SK-N-SH (cell line): ENCODE results near the gene DNASE1L2. TPM values are rescaled to one million over a fixed set of nuclear protein-coding genes. Genes with fewer than 3 reads are reported as not detected.

Experiments
- CTCF ChIA-PET: fragments of 300-600, 350-600 bp; formaldehyde crosslinking; extraction: SDS; loops from one replicate; lab custom pipeline; 2021; lab: Yijun Ruan, JAX
- POLR2A ChIA-PET: fragments of 350-600 bp; sonication (Branson Sonifier 250); formaldehyde crosslinking; extraction: SDS; loops from one replicate; lab custom pipeline; 2020; ENCODE audit warnings: antibody characterized with exemption, inconsistent platforms; lab: Yijun Ruan, JAX
- DNase-seq: peaks from one replicate; pipeline ENCODE4 v3.0.0; 2012
- H2AFZ ChIP-seq: fragments of 200-600 bp; sonication (generic); 2 replicates; pipeline ENCODE4 v1.8.1; 2016; ENCODE audit warnings: antibody characterized with exemption, mild to moderate bottlenecking, low read depth
- H3F3A ChIP-seq: fragments of 200-600 bp; sonication (generic); replicated peaks from 2 replicates; pipeline ENCODE3; 2016; ENCODE audit warnings: antibody characterized with exemption, mild to moderate bottlenecking; ENCODE audit not compliant: insufficient read depth
- H3K27ac ChIP-seq, 2 experiments: fragments of 200-500 bp in 1 of 2; fragments of 200-600 bp in 1 of 2; sonication (Bioruptor generic) in 1 of 2; sonication (generic), shearing (Covaris generic) in 1 of 2; 2 replicates each; pipeline versions ENCODE4 v1.5.1 to v1.6.1; 2014 to 2016; ENCODE audit warnings: low read depth in 2 of 2, inconsistent platforms in 1 of 2, low read length in 1 of 2, mild to moderate bottlenecking in 1 of 2, mixed read lengths in 1 of 2
- H3K27me3 ChIP-seq: fragments of 200-600 bp; sonication (generic), shearing (Covaris generic); 2 replicates; pipeline ENCODE4 v1.6.1; 2016; ENCODE audit warnings: mixed run types; ENCODE audit not compliant: insufficient read depth
- H3K36me3 ChIP-seq, 2 experiments: fragments of 200-500 bp in 1 of 2; fragments of 200-600 bp in 1 of 2; sonication (Bioruptor generic) in 1 of 2; sonication (generic) in 1 of 2; replicated peaks in 1 of 2; 2 replicates each; pipeline versions ENCODE3 to v1.5.1; 2014 to 2016; ENCODE audit warnings: low read length in 1 of 2, mild to moderate bottlenecking in 1 of 2; ENCODE audit not compliant: insufficient read depth in 2 of 2, control insufficient read depth in 1 of 2
- H3K4me1 ChIP-seq, 2 experiments: fragments of 200-500 bp in 1 of 2; fragments of 200-600 bp in 1 of 2; sonication (Bioruptor generic) in 1 of 2; sonication (generic), shearing (Covaris generic) in 1 of 2; 2 replicates each; pipeline versions ENCODE4 v1.5.1 to v1.6.1; 2014 to 2016; ENCODE audit warnings: low read depth in 1 of 2, low read length in 1 of 2, mixed run types in 1 of 2; ENCODE audit not compliant: insufficient read depth in 2 of 2, control insufficient read depth in 1 of 2
- H3K4me2 ChIP-seq: fragments of 200-600 bp; sonication (generic), shearing (Covaris generic); 2 replicates; pipeline ENCODE4 v1.6.1; 2017; ENCODE audit warnings: mixed run types
- H3K4me3 ChIP-seq, 2 experiments: fragments of 200-500 bp in 1 of 2; fragments of 200-600 bp in 1 of 2; sonication (Bioruptor generic) in 1 of 2; sonication (generic), shearing (Covaris generic) in 1 of 2; 2 replicates each; pipeline versions ENCODE4 v1.5.1 to v1.8.1; 2014 to 2016; ENCODE audit warnings: low read depth in 2 of 2, inconsistent platforms in 1 of 2, low read length in 1 of 2, mild to moderate bottlenecking in 1 of 2, mixed read lengths in 1 of 2, moderate library complexity in 1 of 2
- H3K79me2 ChIP-seq: fragments of 200-600 bp; sonication (generic); 2 replicates; pipeline ENCODE4 v1.8.1; 2017; ENCODE audit warnings: mild to moderate bottlenecking; ENCODE audit not compliant: insufficient read depth
- H3K9ac ChIP-seq: fragments of 200-600 bp; sonication (generic); 2 replicates; pipeline ENCODE4 v1.6.1; 2017; ENCODE audit warnings: mixed run types
- H3K9me2 ChIP-seq: fragments of 200-600 bp; sonication (generic); 2 replicates; pipeline ENCODE4 v1.6.1; 2017; ENCODE audit warnings: mixed run types
- H3K9me3 ChIP-seq: fragments of 200-600 bp; sonication (generic); 2 replicates; pipeline ENCODE4 v1.6.1; 2017; ENCODE audit warnings: mixed run types, mild to moderate bottlenecking, moderate library complexity
- H4K20me1 ChIP-seq: fragments of 200-600 bp; sonication (generic); 2 replicates; pipeline ENCODE4 v1.6.1; 2017; ENCODE audit warnings: mild to moderate bottlenecking, mixed run types; ENCODE audit not compliant: insufficient read depth
- EZH2phosphoT487 ChIP-seq: fragments of 200-600 bp; sonication (generic); IDR thresholded peaks from 2 replicates; pipeline ENCODE4 v1.6.1; 2017; ENCODE audit warnings: low read depth, mixed run types, mild to moderate bottlenecking, antibody characterized with exemption, moderate library complexity, borderline replicate concordance
- FOXJ3 ChIP-seq: sonication (generic); formaldehyde crosslinking; IDR thresholded peaks from 2 replicates; pipeline ENCODE4 v1.5.1; 2020; ENCODE audit warnings: mild to moderate bottlenecking, missing genetic modification reagents
- GABPA ChIP-seq: IDR thresholded peaks from 2 replicates; pipeline ENCODE4 v1.4.0; 2012; ENCODE audit warnings: low read depth, mild to moderate bottlenecking
- RCOR1 ChIP-seq: fragments of 150-350 bp; IDR thresholded peaks from 2 replicates; pipeline ENCODE4 v1.6.1; 2017; ENCODE audit warnings: antibody characterized with exemption, low read length
- TCF12 ChIP-seq: IDR thresholded peaks from 2 replicates; pipeline ENCODE4 v1.4.0; 2012
- WGBS: methylation state at CpG from one replicate; pipeline ENCODE4 v1.1.6; 2017; ENCODE audit warnings: low lambda C conversion rate; 5-methylcytosine and 5-hydroxymethylcytosine counted together
- polyA plus RNA-seq, 3 experiments: library from polyadenylated mRNA; depleted of rRNA; stranded (reverse); fragments of >200 nt; gene quantifications; 2 replicates each; pipeline ENCODE4 v1.2.3, GENCODE V29; 2012
- TF ChIP-seq, protein P1 (sequence below): IDR thresholded peaks from 2 replicates; pipeline ENCODE4; 2012

Gene DNASE1L2
- polyA plus RNA-seq, 1 of the 3 experiments (the other 2 are of a cell fraction): 2.5 TPM

DNA sequence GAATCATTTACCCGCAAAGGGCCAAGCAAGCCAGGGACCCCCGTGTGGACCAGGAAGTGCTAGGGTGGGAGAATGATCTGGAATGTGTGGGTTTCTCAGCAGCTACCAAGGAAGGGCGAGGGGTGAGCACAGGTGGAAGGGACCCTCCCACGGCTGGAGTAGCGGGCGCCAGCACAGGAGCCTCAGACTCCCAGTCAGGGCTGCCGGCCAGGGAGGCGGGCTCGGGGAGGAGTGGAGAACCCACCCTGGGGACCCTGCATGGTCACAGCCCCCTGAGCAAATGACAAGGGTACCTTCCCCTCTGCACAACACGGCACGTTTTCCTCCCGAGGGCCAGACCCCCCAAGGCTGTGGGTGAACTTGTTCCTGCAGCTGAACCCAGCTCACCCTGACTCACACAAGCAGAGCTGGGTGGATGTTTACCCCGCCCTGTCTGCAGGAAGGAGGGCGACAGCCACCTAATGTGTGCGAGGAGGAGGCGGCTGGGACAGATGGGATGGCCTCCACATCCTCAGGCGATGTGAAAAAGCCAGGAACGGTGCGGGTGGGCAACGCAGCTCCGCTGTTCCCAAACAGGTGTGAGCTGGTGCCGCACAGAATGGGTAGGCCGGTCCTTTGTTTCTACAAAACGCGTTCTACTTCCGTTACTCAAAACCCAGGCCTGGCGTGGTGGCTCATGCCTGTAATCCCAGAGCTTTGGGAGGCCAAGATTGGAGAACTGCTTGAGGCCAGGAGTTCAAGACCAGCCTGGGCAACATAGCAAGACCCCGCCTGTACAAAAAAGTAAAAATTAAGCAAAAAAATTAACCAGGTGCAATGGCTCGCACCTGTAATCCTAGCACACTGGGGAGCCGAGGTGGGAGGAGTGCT, 8.9 kb downstream of the DNASE1L2 start:
- Histone ChIP-seq H3K4me1 (peaks cover 0 to 2% of the 10 kb centered on the region in 2 experiments; a peak in 1 of 4 replicates), H3F3A (peaks cover 4% of the 10 kb centered on the region), H3K36me3 (peaks cover 19 to 31% of the 10 kb centered on the region in 2 experiments), H3K9me3 (no peaks in the 10 kb centered on the region), H3K4me2 (no peak overlapping the region), H3K9ac (no peak overlapping the region), H3K27me3 (no peaks in the 10 kb centered on the region), H4K20me1 (no peaks in the 10 kb centered on the region), H3K79me2 (peaks cover 32% of the 10 kb centered on the region), H3K9me2 (no peaks in the 10 kb centered on the region), H2AFZ (no peak overlapping the region), H3K27ac (no peak overlapping the region), H3K4me3 (no peak overlapping the region)
- ChIA-PET CTCF (interaction anchor here (1.7 kb wide), 1 partner anchor 51 kb away, joined by 6 read pairs; no protein-coding TSS in a partner anchor), POLR2A (no interaction called here)
- TF ChIP-seq TCF12 (no peak), GABPA (no peak), EZH2phosphoT487 (no peak)
- WGBS: 95% methylated on average over 24 of the region's 30 CpGs
- DNase-seq: peak; percentile 25

DNA sequence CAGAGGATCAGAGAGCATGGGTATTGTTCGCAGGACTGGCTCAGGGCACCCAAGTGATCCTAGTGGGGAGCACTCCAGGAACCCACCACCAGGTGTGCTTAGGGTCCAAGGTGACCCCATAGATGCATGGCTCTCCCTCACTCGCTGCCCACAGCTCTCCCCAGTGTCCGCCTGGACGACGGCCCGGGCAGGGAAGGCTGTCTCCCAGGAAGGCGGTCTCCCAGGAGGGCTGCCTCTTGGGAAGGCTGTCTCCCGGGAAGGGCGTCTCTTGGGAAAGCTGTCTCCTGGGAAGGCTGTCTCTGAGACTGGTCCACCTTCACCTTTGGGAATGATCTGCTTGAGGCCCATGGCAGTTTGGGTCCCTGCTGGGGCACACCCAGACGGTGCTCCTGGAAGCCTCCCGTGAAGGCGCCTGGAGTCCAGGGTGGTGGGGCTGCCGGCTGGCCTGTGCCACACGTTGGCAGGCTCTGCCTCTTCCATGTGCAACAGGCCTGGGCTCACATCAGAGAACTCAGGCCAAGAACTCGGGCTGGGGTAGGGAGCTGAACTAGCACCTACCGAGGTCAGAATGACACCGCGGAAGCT, 10.1 kb downstream of the DNASE1L2 start:
- ChIA-PET POLR2A (interaction anchor here (0.6 to 1.5 kb wide), 3 partner anchors 8 to 245 kb away, joined by 3 read pairs; no protein-coding TSS in a partner anchor), CTCF (no interaction called here)
- no peak overlapping the region for H3K9ac ChIP-seq
- H4K20me1 ChIP-seq: no peaks in the 10 kb centered on the region
- H3K4me2 ChIP-seq: no peak overlapping the region
- no peaks in the 10 kb centered on the region for H3K9me2 ChIP-seq
- 99% methylated on average over 9 of the region's 18 CpGs for WGBS
- no peak overlapping the region for H3K4me3 ChIP-seq
- TF ChIP-seq RCOR1: no peak
- TF ChIP-seq, protein P1, sequence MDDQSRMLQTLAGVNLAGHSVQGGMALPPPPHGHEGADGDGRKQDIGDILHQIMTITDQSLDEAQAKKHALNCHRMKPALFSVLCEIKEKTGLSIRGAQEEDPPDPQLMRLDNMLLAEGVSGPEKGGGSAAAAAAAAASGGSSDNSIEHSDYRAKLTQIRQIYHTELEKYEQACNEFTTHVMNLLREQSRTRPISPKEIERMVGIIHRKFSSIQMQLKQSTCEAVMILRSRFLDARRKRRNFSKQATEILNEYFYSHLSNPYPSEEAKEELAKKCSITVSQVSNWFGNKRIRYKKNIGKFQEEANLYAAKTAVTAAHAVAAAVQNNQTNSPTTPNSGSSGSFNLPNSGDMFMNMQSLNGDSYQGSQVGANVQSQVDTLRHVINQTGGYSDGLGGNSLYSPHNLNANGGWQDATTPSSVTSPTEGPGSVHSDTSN: no peak
- no peak for TF ChIP-seq FOXJ3
- peaks cover 41% of the 10 kb centered on the region for H3K79me2 ChIP-seq
- H3F3A ChIP-seq: peaks cover under 1% of the 10 kb centered on the region
- no peak overlapping the region for H2AFZ ChIP-seq
- H3K4me1 ChIP-seq: peaks cover 0 to 7% of the 10 kb centered on the region in 2 experiments; a peak in 1 of 4 replicates
- H3K27me3 ChIP-seq: no peaks in the 10 kb centered on the region
- H3K27ac ChIP-seq: no peak overlapping the region
- H3K36me3 ChIP-seq: peaks cover 19 to 31% of the 10 kb centered on the region in 2 experiments
- DNase-seq: no peak
- H3K9me3 ChIP-seq: no peaks in the 10 kb centered on the region
